H9 (cell line): ENCODE results near the gene HBG2. TPM values are rescaled to one million over a fixed set of nuclear protein-coding genes. Genes with fewer than 3 reads are reported as not detected.

Experiments used
- DNase-seq: peaks from one replicate; pipeline ENCODE4 v3.0.0-alpha.2; 2017
- H2AFZ ChIP-seq: one replicate; pipeline ENCODE4 v1.6.1; 2013; ENCODE audit warnings: mild to moderate bottlenecking, low read length, control low read depth, moderate library complexity
- H2AK5ac ChIP-seq: 2 replicates; pipeline ENCODE4 v1.6.1; 2013; ENCODE audit warnings: low read length, control low read depth, mixed read lengths; ENCODE audit not compliant: insufficient read length
- H2BK120ac ChIP-seq: one replicate; pipeline ENCODE4 v1.6.1; 2013; ENCODE audit warnings: low read depth, mild to moderate bottlenecking, low read length, control low read depth, inconsistent platforms; ENCODE audit not compliant: poor library complexity, severe bottlenecking
- H2BK12ac ChIP-seq: 2 replicates; pipeline ENCODE4 v1.6.1; 2013; ENCODE audit warnings: low read length, control low read depth, mixed read lengths, low read depth; ENCODE audit not compliant: insufficient read length
- H2BK15ac ChIP-seq: 2 replicates; pipeline ENCODE4 v1.6.1; 2013; ENCODE audit warnings: low read depth, low read length, control low read depth
- H2BK20ac ChIP-seq: one replicate; pipeline ENCODE4 v1.6.1; 2013; ENCODE audit warnings: low read depth, mild to moderate bottlenecking, low read length, control low read depth, inconsistent platforms; ENCODE audit not compliant: poor library complexity, severe bottlenecking
- H2BK5ac ChIP-seq: 2 replicates; pipeline ENCODE4 v1.6.1; 2013; ENCODE audit warnings: low read length, control low read depth, mixed read lengths; ENCODE audit not compliant: insufficient read length
- H3K14ac ChIP-seq: 2 replicates; pipeline ENCODE4 v1.6.1; 2013; ENCODE audit warnings: low read length, control low read depth; ENCODE audit not compliant: insufficient read depth
- H3K18ac ChIP-seq: 2 replicates; pipeline ENCODE4 v1.6.1; 2013; ENCODE audit warnings: low read depth, mild to moderate bottlenecking, mixed read lengths, low read length, control low read depth; ENCODE audit not compliant: insufficient read length
- H3K23ac ChIP-seq: 2 replicates; pipeline ENCODE4 v1.6.1; 2013; ENCODE audit warnings: low read length, control low read depth, mixed read lengths, low read depth; ENCODE audit not compliant: insufficient read length
- H3K23me2 ChIP-seq: 2 replicates; pipeline ENCODE4 v1.6.1; 2013; ENCODE audit warnings: low read depth, mild to moderate bottlenecking, mixed read lengths, low read length, control low read depth; ENCODE audit not compliant: insufficient read length, poor library complexity, severe bottlenecking
- H3K27ac ChIP-seq: 2 replicates; pipeline ENCODE4 v1.5.1; 2013; ENCODE audit warnings: low read length, control low read depth, mixed read lengths, low read depth; ENCODE audit not compliant: insufficient read length
- H3K27me3 ChIP-seq: 2 replicates; pipeline ENCODE4 v1.6.1; 2013; ENCODE audit warnings: low read length, control low read depth, inconsistent platforms; ENCODE audit not compliant: insufficient read depth
- H3K4ac ChIP-seq: 2 replicates; pipeline ENCODE4 v1.6.1; 2013; ENCODE audit warnings: low read depth, mild to moderate bottlenecking, control low read depth, inconsistent platforms, low read length, moderate library complexity
- H3K4me1 ChIP-seq: 2 replicates; pipeline ENCODE4 v1.6.1; 2013; ENCODE audit warnings: low read length, control low read depth, inconsistent platforms; ENCODE audit not compliant: insufficient read depth
- H3K4me2 ChIP-seq: 2 replicates; pipeline ENCODE4 v1.6.1; 2013; ENCODE audit warnings: low read length, control low read depth, mixed read lengths; ENCODE audit not compliant: insufficient read length, insufficient read depth
- H3K56ac ChIP-seq: 2 replicates; pipeline ENCODE4 v1.6.1; 2013; ENCODE audit warnings: low read depth, mild to moderate bottlenecking, mixed read lengths, low read length, control low read depth; ENCODE audit not compliant: insufficient read length
- H3K79me1 ChIP-seq: 2 replicates; pipeline ENCODE4 v1.6.1; 2013; ENCODE audit warnings: low read depth, mild to moderate bottlenecking, moderate library complexity, low read length, control low read depth, inconsistent platforms; ENCODE audit not compliant: insufficient read depth, poor library complexity, severe bottlenecking
- H3K79me2 ChIP-seq: 2 replicates; pipeline ENCODE4 v1.6.1; 2013; ENCODE audit warnings: low read length, control low read depth, inconsistent platforms; ENCODE audit not compliant: insufficient read depth
- H3K9ac ChIP-seq: 2 replicates; pipeline ENCODE4 v1.6.1; 2013; ENCODE audit warnings: low read length, control low read depth, mixed read lengths; ENCODE audit not compliant: insufficient read length; ENCODE audit errors: extremely low read depth
- H3K9me3 ChIP-seq: one replicate; pipeline ENCODE4 v1.6.1; 2013; ENCODE audit warnings: low read depth, low read length, inconsistent platforms; ENCODE audit not compliant: control insufficient read depth
- H3T11ph ChIP-seq: one replicate; pipeline ENCODE4 v1.6.1; 2013; ENCODE audit warnings: mild to moderate bottlenecking, low read length, control low read depth, inconsistent platforms
- H4K20me1 ChIP-seq: one replicate; pipeline ENCODE4 v1.6.1; 2013; ENCODE audit not compliant: control insufficient read depth, insufficient read length, insufficient read depth
- H4K5ac ChIP-seq: 2 replicates; pipeline ENCODE4 v1.6.1; 2013; ENCODE audit warnings: low read depth, mild to moderate bottlenecking, mixed read lengths, low read length, control low read depth; ENCODE audit not compliant: insufficient read length
- H4K8ac ChIP-seq: replicated peaks from 2 replicates; pipeline ENCODE4 v1.6.1; 2013; ENCODE audit warnings: low read length, control low read depth, mixed read lengths, low read depth; ENCODE audit not compliant: insufficient read length
- H4K91ac ChIP-seq: 2 replicates; pipeline ENCODE4 v1.6.1; 2013; ENCODE audit warnings: low read depth, mild to moderate bottlenecking, moderate library complexity, mixed read lengths, low read length, control low read depth; ENCODE audit not compliant: insufficient read length
- H3K27ac Mint-ChIP-seq, 3 experiments: 2 replicates in 2 of 3; 3 replicates in 1 of 3; pipeline ENCODE4 v1.8.0; 2020 to 2021; ENCODE audit warnings: mixed read lengths in 3 of 3, mild to moderate bottlenecking in 1 of 3, moderate library complexity in 1 of 3
- H3K27me3 Mint-ChIP-seq: 2 replicates; pipeline ENCODE4 v1.8.0; 2021; ENCODE audit warnings: low read depth, mild to moderate bottlenecking, moderate library complexity, mixed read lengths
- H3K36me3 Mint-ChIP-seq, 3 experiments: 2 replicates in 2 of 3; 3 replicates in 1 of 3; pipeline ENCODE4 v1.8.0; 2020 to 2021; ENCODE audit warnings: low read depth in 3 of 3, mixed read lengths in 3 of 3; ENCODE audit not compliant: insufficient read depth in 1 of 3
- H3K4me1 Mint-ChIP-seq, 2 experiments: 2 replicates each; pipeline ENCODE4 v1.8.0; 2020; ENCODE audit warnings: mixed read lengths in 2 of 2
- H3K4me3 Mint-ChIP-seq, 2 experiments: 2 replicates in 1 of 2; 3 replicates in 1 of 2; pipeline ENCODE4 v1.8.0; 2020 to 2021; ENCODE audit warnings: mild to moderate bottlenecking in 2 of 2, mixed read lengths in 2 of 2, moderate library complexity in 1 of 2
- H3K9me3 Mint-ChIP-seq, 2 experiments: 2 replicates in 1 of 2; 3 replicates in 1 of 2; pipeline ENCODE4 v1.8.0; 2020; ENCODE audit warnings: mild to moderate bottlenecking in 2 of 2, mixed read lengths in 2 of 2, moderate library complexity in 1 of 2
- WGBS: extraction: QIAGEN DNeasy Blood & Tissue Kit; methylation state at CpG from one replicate; pipeline ENCODE4 v1.1.7; 2013; ENCODE audit warnings: missing lambda C conversion rate, low lambda C conversion rate, mixed read lengths; ENCODE audit not compliant: insufficient read length; ENCODE audit errors: extremely low coverage; 5-methylcytosine and 5-hydroxymethylcytosine counted together
- total RNA-seq: library from RNA; stranded (reverse); gene quantifications from 2 replicates; pipeline ENCODE4 v1.2.1, GENCODE V29; 2021
- TF ChIP-seq, protein P1 (sequence below): fragments of 200-600 bp; sonication (generic); conservative IDR thresholded peaks from 3 replicates; pipeline ENCODE4 v1.8.0; 2021; ENCODE audit warnings: antibody characterized with exemption, mild to moderate bottlenecking

HBG2 gene
- total RNA-seq, 1 experiment from 2014 or later: not detected

DNA sequence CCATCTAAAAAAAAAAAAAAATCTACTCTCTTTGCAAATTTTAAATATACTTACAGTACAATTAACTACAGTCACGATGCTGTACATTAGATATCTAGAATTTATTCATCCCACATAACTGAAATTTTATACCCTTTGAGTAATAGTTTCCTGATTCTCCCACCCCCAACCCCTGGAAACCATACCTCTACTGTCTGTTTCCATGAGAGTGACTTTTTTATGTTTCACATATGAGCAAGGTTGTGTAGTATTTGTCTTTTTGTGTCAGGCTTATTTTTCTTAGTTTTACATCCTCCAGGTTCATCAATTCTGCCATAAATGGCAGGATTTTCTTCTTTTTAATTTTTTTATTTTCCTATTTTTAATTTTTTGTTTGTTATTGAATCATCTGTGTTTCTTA, 30.9 kb downstream of the HBG2 start:
- H2BK12ac ChIP-seq: no peak overlapping the region
- H2BK20ac ChIP-seq: no peak overlapping the region
- H3K27me3 ChIP-seq: no peaks in the 10 kb centered on the region
- H3K4me2 ChIP-seq: no peak overlapping the region
- no peaks in the 10 kb centered on the region for H4K20me1 ChIP-seq
- H2BK5ac ChIP-seq: no peak overlapping the region
- no peaks in the 10 kb centered on the region for H3K23me2 ChIP-seq
- H2AFZ ChIP-seq: no peak overlapping the region
- WGBS: no CpG with 5 or more reads among the region's 1 CpG
- H3K36me3 Mint-ChIP-seq: peaks cover 6 to 23% (median 16%) of the 10 kb centered on the region in 3 experiments; a peak in 6 of 7 replicates
- H3K79me1 ChIP-seq: no peaks in the 10 kb centered on the region
- no peak overlapping the region for H3T11ph ChIP-seq
- no peaks in the 10 kb centered on the region for H3K9me3 ChIP-seq
- no peak overlapping the region for H2BK15ac ChIP-seq
- no peak overlapping the region for H3K18ac ChIP-seq
- no peak overlapping the region for H3K4ac ChIP-seq
- H3K14ac ChIP-seq: no peak overlapping the region
- no peak overlapping the region for H3K27ac ChIP-seq
- H3K9ac ChIP-seq: no peak overlapping the region
- H3K4me1 Mint-ChIP-seq: no peaks in the 10 kb centered on the region
- no peaks in the 10 kb centered on the region for H3K79me2 ChIP-seq
- no peaks in the 10 kb centered on the region for H3K27me3 Mint-ChIP-seq
- H3K4me1 ChIP-seq: no peaks in the 10 kb centered on the region
- no peak overlapping the region for H3K4me3 Mint-ChIP-seq
- no peak overlapping the region for H2AK5ac ChIP-seq
- no peak overlapping the region for H3K23ac ChIP-seq
- TF ChIP-seq, protein P1, sequence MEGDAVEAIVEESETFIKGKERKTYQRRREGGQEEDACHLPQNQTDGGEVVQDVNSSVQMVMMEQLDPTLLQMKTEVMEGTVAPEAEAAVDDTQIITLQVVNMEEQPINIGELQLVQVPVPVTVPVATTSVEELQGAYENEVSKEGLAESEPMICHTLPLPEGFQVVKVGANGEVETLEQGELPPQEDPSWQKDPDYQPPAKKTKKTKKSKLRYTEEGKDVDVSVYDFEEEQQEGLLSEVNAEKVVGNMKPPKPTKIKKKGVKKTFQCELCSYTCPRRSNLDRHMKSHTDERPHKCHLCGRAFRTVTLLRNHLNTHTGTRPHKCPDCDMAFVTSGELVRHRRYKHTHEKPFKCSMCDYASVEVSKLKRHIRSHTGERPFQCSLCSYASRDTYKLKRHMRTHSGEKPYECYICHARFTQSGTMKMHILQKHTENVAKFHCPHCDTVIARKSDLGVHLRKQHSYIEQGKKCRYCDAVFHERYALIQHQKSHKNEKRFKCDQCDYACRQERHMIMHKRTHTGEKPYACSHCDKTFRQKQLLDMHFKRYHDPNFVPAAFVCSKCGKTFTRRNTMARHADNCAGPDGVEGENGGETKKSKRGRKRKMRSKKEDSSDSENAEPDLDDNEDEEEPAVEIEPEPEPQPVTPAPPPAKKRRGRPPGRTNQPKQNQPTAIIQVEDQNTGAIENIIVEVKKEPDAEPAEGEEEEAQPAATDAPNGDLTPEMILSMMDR: no peak
- H2BK120ac ChIP-seq: no peak overlapping the region
- peaks cover 25 to 29% of the 10 kb centered on the region in 2 experiments for H3K9me3 Mint-ChIP-seq
- no peak for DNase-seq
- no peak overlapping the region for H3K56ac ChIP-seq
- no peak overlapping the region for H3K27ac Mint-ChIP-seq
- no peak overlapping the region for H4K91ac ChIP-seq
- no peak overlapping the region for H4K5ac ChIP-seq
- H4K8ac ChIP-seq: no peak overlapping the region
